Endodermal cell (in vitro differentiated cells): ENCODE data around the gene RTP2. TPM values are rescaled to one million over a fixed set of nuclear protein-coding genes. Genes with fewer than 3 reads are reported as not detected.

Experiments
- DNase-seq: peaks from one replicate; pipeline ENCODE4 v3.0.0-alpha.2; 2017
- H3K27ac ChIP-seq: 2 replicates; pipeline ENCODE4 v1.5.1; 2013; ENCODE audit warnings: mild to moderate bottlenecking, low read depth, low read length, moderate library complexity
- H3K27me3 ChIP-seq: 2 replicates; pipeline ENCODE4 v1.6.1; 2013; ENCODE audit warnings: mild to moderate bottlenecking, low read length, moderate library complexity; ENCODE audit not compliant: insufficient read depth, control insufficient read depth, poor library complexity, severe bottlenecking
- H3K36me3 ChIP-seq: 2 replicates; pipeline ENCODE4 v1.7.0; 2013; ENCODE audit warnings: mild to moderate bottlenecking, low read length, moderate library complexity; ENCODE audit not compliant: control insufficient read depth, insufficient read depth
- H3K4me1 ChIP-seq: one replicate; pipeline ENCODE4 v1.7.0; 2013; ENCODE audit warnings: low read length; ENCODE audit not compliant: control insufficient read depth, insufficient read depth
- H3K4me3 ChIP-seq: 2 replicates; pipeline ENCODE4 v1.5.1; 2013; ENCODE audit warnings: mild to moderate bottlenecking, low read length, moderate library complexity
- H3K9ac ChIP-seq: 2 replicates; pipeline ENCODE4 v1.6.1; 2013; ENCODE audit warnings: mild to moderate bottlenecking, low read length, moderate library complexity; ENCODE audit not compliant: poor library complexity, severe bottlenecking; ENCODE audit errors: extremely low read depth
- H3K9me3 ChIP-seq: 2 replicates; pipeline ENCODE4 v1.6.1; 2013; ENCODE audit warnings: mild to moderate bottlenecking, low read length, moderate library complexity; ENCODE audit not compliant: control insufficient read depth
- H3K27ac Mint-ChIP-seq: 2 replicates; pipeline ENCODE4 v1.8.0; 2020; ENCODE audit warnings: mixed read lengths
- H3K27me3 Mint-ChIP-seq: 2 replicates; pipeline ENCODE4 v1.8.0; 2021; ENCODE audit warnings: mild to moderate bottlenecking, mixed read lengths; ENCODE audit not compliant: insufficient read depth
- H3K36me3 Mint-ChIP-seq: 2 replicates; pipeline ENCODE4 v1.8.0; 2020; ENCODE audit warnings: low read depth, mixed read lengths
- H3K4me1 Mint-ChIP-seq: 2 replicates; pipeline ENCODE4 v1.8.0; 2020; ENCODE audit warnings: mixed read lengths
- H3K4me3 Mint-ChIP-seq: 2 replicates; pipeline ENCODE4 v1.8.0; 2020; ENCODE audit warnings: mild to moderate bottlenecking, moderate library complexity, mixed read lengths
- H3K9me3 Mint-ChIP-seq: 2 replicates; pipeline ENCODE4 v1.8.0; 2020; ENCODE audit warnings: mild to moderate bottlenecking, mixed read lengths
- WGBS, 2 experiments: methylation state at CpG; one replicate each; pipeline versions ENCODE4 v1.1.5 to v1.1.7; 2013; ENCODE audit warnings: missing lambda C conversion rate in 2 of 2, mixed read lengths in 1 of 2; ENCODE audit not compliant: insufficient coverage in 1 of 2, insufficient read length in 1 of 2; 5-methylcytosine and 5-hydroxymethylcytosine counted together
- total RNA-seq, 2 donors: library from RNA; stranded (reverse); fragmentation: NEBNext Ultra II Directional in 1 of 2; extraction: Animal tissue kit (Norgen Biotek cat#: 25700) in 1 of 2; gene quantifications; 2 replicates in 1 of 2; 3 replicates in 1 of 2; pipeline ENCODE4 v1.2.1, GENCODE V29; 2021
- TF ChIP-seq, protein P1 (sequence below): fragments of 200-600 bp; sonication (generic); conservative IDR thresholded peaks from 2 replicates; pipeline ENCODE4 v1.5.0; 2021; ENCODE audit warnings: antibody characterized with exemption, mild to moderate bottlenecking

RTP2 gene
- total RNA-seq, 2 donors from 2014 or later = not detected

DNA sequence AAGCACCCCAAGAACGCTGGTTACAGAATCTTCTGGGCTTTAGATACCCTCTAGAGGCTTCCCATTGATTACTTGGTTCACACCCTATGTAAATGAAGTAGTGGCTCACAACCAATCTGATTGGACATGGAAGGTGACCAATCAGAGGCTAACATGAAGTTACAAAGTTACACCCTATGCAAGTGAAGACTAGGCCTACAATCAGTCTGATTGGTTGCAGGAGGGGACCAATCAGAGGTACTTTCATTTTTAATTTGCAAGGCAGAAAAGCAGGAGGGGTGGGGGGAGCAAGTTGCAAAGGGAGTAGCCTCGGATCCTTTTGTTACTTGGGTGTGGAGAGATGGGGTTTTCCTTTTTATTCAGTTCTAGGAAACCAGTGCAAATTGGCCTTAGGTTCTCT is 11.1 kb upstream of the RTP2 start:
- Mint-ChIP-seq H3K36me3 (no peaks in the 10 kb centered on the region), H3K4me1 (no peaks in the 10 kb centered on the region), H3K4me3 (no peak overlapping the region), H3K27me3 (peaks cover 12% of the 10 kb centered on the region), H3K27ac (no peak overlapping the region), H3K9me3 (peaks cover 3% of the 10 kb centered on the region)
- H3K27ac ChIP-seq = no peak overlapping the region
- no peaks in the 10 kb centered on the region for H3K36me3 ChIP-seq
- DNase-seq = no peak
- no peak overlapping the region for H3K4me3 ChIP-seq
- H3K27me3 ChIP-seq = no peaks in the 10 kb centered on the region
- no peak overlapping the region for H3K9ac ChIP-seq
- WGBS, 2 experiments = 91% methylated on average over 2 of the region's 2 CpGs; no CpG with 5 or more reads in 1 of the 2 experiments
- TF ChIP-seq, protein P1, sequence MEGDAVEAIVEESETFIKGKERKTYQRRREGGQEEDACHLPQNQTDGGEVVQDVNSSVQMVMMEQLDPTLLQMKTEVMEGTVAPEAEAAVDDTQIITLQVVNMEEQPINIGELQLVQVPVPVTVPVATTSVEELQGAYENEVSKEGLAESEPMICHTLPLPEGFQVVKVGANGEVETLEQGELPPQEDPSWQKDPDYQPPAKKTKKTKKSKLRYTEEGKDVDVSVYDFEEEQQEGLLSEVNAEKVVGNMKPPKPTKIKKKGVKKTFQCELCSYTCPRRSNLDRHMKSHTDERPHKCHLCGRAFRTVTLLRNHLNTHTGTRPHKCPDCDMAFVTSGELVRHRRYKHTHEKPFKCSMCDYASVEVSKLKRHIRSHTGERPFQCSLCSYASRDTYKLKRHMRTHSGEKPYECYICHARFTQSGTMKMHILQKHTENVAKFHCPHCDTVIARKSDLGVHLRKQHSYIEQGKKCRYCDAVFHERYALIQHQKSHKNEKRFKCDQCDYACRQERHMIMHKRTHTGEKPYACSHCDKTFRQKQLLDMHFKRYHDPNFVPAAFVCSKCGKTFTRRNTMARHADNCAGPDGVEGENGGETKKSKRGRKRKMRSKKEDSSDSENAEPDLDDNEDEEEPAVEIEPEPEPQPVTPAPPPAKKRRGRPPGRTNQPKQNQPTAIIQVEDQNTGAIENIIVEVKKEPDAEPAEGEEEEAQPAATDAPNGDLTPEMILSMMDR = no peak
- H3K9me3 ChIP-seq = peaks cover 8% of the 10 kb centered on the region
- no peaks in the 10 kb centered on the region for H3K4me1 ChIP-seq

DNA sequence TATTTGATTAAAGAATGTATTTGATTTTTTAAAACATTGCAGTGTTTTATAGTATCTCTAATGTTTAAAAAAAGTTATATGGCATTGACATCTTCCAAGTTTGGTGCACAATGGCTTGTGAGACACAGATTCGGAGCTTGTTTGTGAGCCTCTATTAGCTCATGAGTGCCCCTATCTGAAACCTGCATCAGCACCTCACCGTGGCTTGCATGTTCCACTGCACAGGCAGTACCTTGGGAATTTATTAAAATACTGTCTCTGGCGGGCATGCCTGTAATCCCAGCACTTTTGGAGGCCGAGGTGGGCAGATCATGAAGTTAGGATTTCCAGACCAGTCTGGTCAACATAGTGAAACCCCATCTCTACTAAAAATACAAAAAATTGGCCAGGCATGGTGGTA is 6.8 kb upstream of the RTP2 start:
- Histone ChIP-seq H3K36me3 (no peaks in the 10 kb centered on the region), H3K4me1 (no peaks in the 10 kb centered on the region), H3K4me3 (no peak overlapping the region), H3K9ac (no peak overlapping the region), H3K27ac (no peak overlapping the region), H3K27me3 (no peaks in the 10 kb centered on the region), H3K9me3 (peaks cover 8% of the 10 kb centered on the region)
- peak; percentile 70 for DNase-seq
- no peak overlapping the region for H3K27ac Mint-ChIP-seq
- no peaks in the 10 kb centered on the region for H3K27me3 Mint-ChIP-seq
- no peaks in the 10 kb centered on the region for H3K36me3 Mint-ChIP-seq
- 66 to 75% methylated on average over 2 to 4 of the region's 4 CpGs for WGBS, 2 experiments
- no peaks in the 10 kb centered on the region for H3K4me1 Mint-ChIP-seq
- TF ChIP-seq, protein P1 = peak; percentile 60
- H3K4me3 Mint-ChIP-seq = no peak overlapping the region
- H3K9me3 Mint-ChIP-seq = peaks cover 3% of the 10 kb centered on the region

DNA sequence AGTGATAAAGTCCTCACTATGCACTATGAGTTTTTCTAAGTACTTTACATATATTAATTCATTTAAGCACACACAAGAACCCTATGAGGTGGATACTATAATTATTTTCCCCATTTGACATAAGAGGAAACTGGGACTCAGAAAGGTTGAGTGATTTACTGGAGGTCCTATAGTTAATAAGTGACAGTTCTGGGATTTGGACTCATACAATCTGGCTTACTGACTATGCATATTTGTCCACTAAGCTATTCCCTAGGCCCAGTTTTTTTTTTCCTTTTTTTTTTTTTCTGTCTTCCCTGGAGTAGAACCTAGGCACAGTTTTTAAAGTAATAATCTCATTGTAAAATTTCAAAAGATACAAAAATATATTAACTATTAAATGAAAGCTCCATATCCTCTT is 6.3 kb upstream of the RTP2 start:
- no peaks in the 10 kb centered on the region for H3K4me1 ChIP-seq
- peaks cover 3% of the 10 kb centered on the region for H3K9me3 Mint-ChIP-seq
- TF ChIP-seq, protein P1 = no peak
- no peak overlapping the region for H3K4me3 ChIP-seq
- no peaks in the 10 kb centered on the region for H3K36me3 ChIP-seq
- H3K9ac ChIP-seq = no peak overlapping the region
- H3K36me3 Mint-ChIP-seq = no peaks in the 10 kb centered on the region
- no peaks in the 10 kb centered on the region for H3K27me3 ChIP-seq
- H3K9me3 ChIP-seq = peaks cover 4% of the 10 kb centered on the region
- no peak overlapping the region for H3K27ac ChIP-seq
- H3K27ac Mint-ChIP-seq = no peak overlapping the region
- no peak overlapping the region for H3K4me3 Mint-ChIP-seq
- H3K4me1 Mint-ChIP-seq = no peaks in the 10 kb centered on the region
- no peak for DNase-seq
- no peaks in the 10 kb centered on the region for H3K27me3 Mint-ChIP-seq
